Measurements from ENCODE around the gene C19orf25.

C19orf25 gene

GRCh38 chr19:1497578-1498235, 18.7 kb upstream of the C19orf25 start:
- TF ChIP-seq POLR2AphosphoS5 (IDR thresholded peaks at IDR 0.05; ENCODE audit: low read depth, low read length): no peak
- TF ChIP-seq POLR2A (IDR thresholded peaks at IDR 0.05; ENCODE audit: low read depth, low read length): no peak
- no peak for TF ChIP-seq POU2F2 (IDR thresholded peaks at IDR 0.05; ENCODE audit: low read depth, low read length)
- no peak for TF ChIP-seq SPI1 (IDR thresholded peaks at IDR 0.05; ENCODE audit: low read depth, low read length)
- no peak for TF ChIP-seq PAX5 (IDR thresholded peaks at IDR 0.05; ENCODE audit: insufficient read depth, low read length, severe bottlenecking)
- TF ChIP-seq TAF1 (IDR thresholded peaks at IDR 0.05; ENCODE audit: low read depth, low read length): no peak
- no peak for FAIRE-seq
- DNase-seq (ENCODE audit: insufficient read length, low spot score): no peak

GRCh38 chr19:1496714-1497577, 17.9 kb upstream of the C19orf25 start:
- TF ChIP-seq POLR2A (IDR thresholded peaks at IDR 0.05; ENCODE audit: low read depth, low read length) (no peak), POU2F2 (IDR thresholded peaks at IDR 0.05; ENCODE audit: low read depth, low read length) (no peak), SPI1 (IDR thresholded peaks at IDR 0.05; ENCODE audit: low read depth, low read length) (no peak), TAF1 (IDR thresholded peaks at IDR 0.05; ENCODE audit: low read depth, low read length) (no peak), POLR2AphosphoS5 (IDR thresholded peaks at IDR 0.05; ENCODE audit: low read depth, low read length) (no peak), PAX5 (IDR thresholded peaks at IDR 0.05; ENCODE audit: insufficient read depth, low read length, severe bottlenecking) (no peak)
- DNase-seq (ENCODE audit: insufficient read length, low spot score): no peak
- no peak for FAIRE-seq

DNA sequence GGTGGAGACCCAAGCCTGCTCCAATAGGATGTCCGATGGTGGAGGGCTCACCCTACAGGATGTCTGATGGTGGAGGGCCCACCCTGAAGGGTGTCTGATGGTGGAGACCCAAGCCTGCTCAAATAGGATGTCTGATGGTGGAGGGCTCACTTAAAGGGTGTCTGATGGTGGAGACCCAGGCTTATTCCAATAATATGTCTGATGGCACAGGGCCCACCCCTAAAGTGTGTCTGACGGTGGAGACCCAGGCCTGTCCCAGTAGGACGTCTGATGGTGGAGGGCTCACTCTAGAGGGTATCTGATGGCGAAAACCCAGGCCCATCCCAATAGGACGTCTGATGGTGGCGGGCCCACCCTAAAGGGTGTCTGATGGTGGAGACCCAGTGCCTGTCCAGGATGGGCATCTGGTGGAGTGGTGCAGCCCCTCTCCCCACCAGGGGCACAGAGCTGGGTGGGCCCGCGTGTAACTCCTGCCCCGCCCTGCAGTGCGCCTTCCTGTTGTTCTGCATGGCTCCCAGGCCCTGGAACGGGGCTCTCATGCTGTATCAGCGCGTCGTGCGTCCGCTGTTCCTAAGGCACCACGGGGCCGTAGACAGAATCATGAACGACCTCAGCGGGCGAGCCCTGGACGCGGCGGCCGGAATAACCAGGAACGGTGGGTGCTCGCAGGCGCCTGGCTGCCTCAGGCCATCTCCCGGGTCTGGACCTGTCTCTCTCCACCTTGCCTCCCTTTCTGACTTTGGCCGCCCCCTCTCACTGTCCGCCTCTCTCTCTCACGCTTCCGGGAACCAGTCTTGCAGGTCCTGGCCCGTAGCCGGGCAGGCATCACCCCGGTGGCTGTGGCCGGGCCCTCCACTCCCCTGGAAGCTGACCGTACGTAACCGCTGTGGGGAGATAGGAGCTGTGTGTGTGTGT, 17.0 kb upstream of the C19orf25 start:
- no peak for TF ChIP-seq TAF1 (IDR thresholded peaks at IDR 0.05; ENCODE audit: low read depth, low read length)
- no peak for TF ChIP-seq POU2F2 (IDR thresholded peaks at IDR 0.05; ENCODE audit: low read depth, low read length)
- FAIRE-seq: no peak
- no peak for DNase-seq (ENCODE audit: insufficient read length, low spot score)

GRCh38 chr19:1495051-1495798, 16.2 kb upstream of the C19orf25 start:
- no peak for DNase-seq (ENCODE audit: insufficient read length, low spot score)
- FAIRE-seq: no peak
- TF ChIP-seq POU2F2 (IDR thresholded peaks at IDR 0.05; ENCODE audit: low read depth, low read length): no peak
- TF ChIP-seq POLR2AphosphoS5 (IDR thresholded peaks at IDR 0.05; ENCODE audit: low read depth, low read length): no peak

GRCh38 chr19:1494115-1494815, 15.2 kb upstream of the C19orf25 start:
- DNase-seq (ENCODE audit: insufficient read length, low spot score) (no peak), FAIRE-seq (no peak)
- TF ChIP-seq POLR2AphosphoS5 (IDR thresholded peaks at IDR 0.05; ENCODE audit: low read depth, low read length) (no peak), PAX5 (IDR thresholded peaks at IDR 0.05; ENCODE audit: insufficient read depth, low read length, severe bottlenecking) (no peak), POU2F2 (IDR thresholded peaks at IDR 0.05; ENCODE audit: low read depth, low read length) (no peak), SPI1 (IDR thresholded peaks at IDR 0.05; ENCODE audit: low read depth, low read length) (no peak), TAF1 (IDR thresholded peaks at IDR 0.05; ENCODE audit: low read depth, low read length) (no peak), POLR2A (IDR thresholded peaks at IDR 0.05; ENCODE audit: low read depth, low read length) (no peak)

GRCh38 chr19:1492474-1493006, 13.5 kb upstream of the C19orf25 start:
- TF ChIP-seq POLR2A (IDR thresholded peaks at IDR 0.05; ENCODE audit: low read depth, low read length) (no peak), TAF1 (IDR thresholded peaks at IDR 0.05; ENCODE audit: low read depth, low read length) (no peak), POU2F2 (IDR thresholded peaks at IDR 0.05; ENCODE audit: low read depth, low read length) (no peak), SPI1 (IDR thresholded peaks at IDR 0.05; ENCODE audit: low read depth, low read length) (no peak), PAX5 (IDR thresholded peaks at IDR 0.05; ENCODE audit: insufficient read depth, low read length, severe bottlenecking) (no peak), POLR2AphosphoS5 (IDR thresholded peaks at IDR 0.05; ENCODE audit: low read depth, low read length) (no peak)
- FAIRE-seq (no peak), DNase-seq (ENCODE audit: insufficient read length, low spot score) (no peak)

GRCh38 chr19:1491849-1492170, 12.8 kb upstream of the C19orf25 start:
- no peak for DNase-seq (ENCODE audit: insufficient read length, low spot score)
- peak; percentile 41 for FAIRE-seq
- TF ChIP-seq POLR2AphosphoS5 (IDR thresholded peaks at IDR 0.05; ENCODE audit: low read depth, low read length): no peak
- no peak for TF ChIP-seq TAF1 (IDR thresholded peaks at IDR 0.05; ENCODE audit: low read depth, low read length)
- TF ChIP-seq POU2F2 (IDR thresholded peaks at IDR 0.05; ENCODE audit: low read depth, low read length): no peak
- no peak for TF ChIP-seq PAX5 (IDR thresholded peaks at IDR 0.05; ENCODE audit: insufficient read depth, low read length, severe bottlenecking)
- TF ChIP-seq POLR2A (IDR thresholded peaks at IDR 0.05; ENCODE audit: low read depth, low read length): no peak
- no peak for TF ChIP-seq SPI1 (IDR thresholded peaks at IDR 0.05; ENCODE audit: low read depth, low read length)

DNA sequence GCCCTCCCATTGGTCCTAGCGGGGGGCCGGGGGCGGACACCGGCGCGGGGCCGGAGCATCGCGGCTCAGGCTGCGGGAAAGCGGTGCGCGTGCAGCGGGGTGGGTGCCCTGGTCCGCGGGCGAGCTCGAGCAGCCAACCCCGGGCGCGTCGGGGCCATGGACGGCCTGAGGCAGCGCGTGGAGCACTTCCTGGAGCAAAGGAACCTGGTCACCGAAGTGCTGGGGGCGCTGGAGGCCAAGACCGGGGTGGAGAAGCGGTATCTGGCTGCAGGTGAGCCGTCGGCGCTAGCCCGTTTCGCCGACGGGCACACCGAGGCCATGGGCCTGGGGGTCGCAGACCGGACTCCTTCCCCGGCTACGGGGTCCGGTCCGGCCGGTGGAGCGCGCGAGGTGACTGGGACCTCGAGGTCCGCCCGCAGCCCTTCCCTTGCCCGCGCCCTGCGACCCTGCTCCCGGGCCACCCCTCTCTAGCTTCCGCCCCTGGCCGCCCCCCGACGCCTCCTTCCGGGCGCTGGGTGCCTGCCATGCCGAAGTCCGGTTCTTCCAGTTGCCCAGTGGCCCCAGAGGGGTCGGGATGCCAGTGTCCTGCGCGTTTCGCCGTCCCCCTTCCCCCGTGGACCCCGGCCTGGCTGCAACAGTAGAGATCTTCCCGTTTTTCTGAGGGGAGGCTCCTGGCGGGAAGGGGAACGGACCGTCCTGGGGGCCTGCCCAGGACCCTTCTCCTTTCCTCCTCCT, 12.3 kb upstream of the C19orf25 start, which contains the start of gene REEP6:
TSS of gene REEP6 (plus strand) at position 68 of the 735 bp plus-strand sequence. CDS start at position 157, 89 bp downstream.
- DNase-seq (ENCODE audit: insufficient read length, low spot score): no peak
- no peak for FAIRE-seq
- TF ChIP-seq POU2F2 (IDR thresholded peaks at IDR 0.05; ENCODE audit: low read depth, low read length) (no peak), POLR2AphosphoS5 (IDR thresholded peaks at IDR 0.05; ENCODE audit: low read depth, low read length) (no peak), PAX5 (IDR thresholded peaks at IDR 0.05; ENCODE audit: insufficient read depth, low read length, severe bottlenecking) (no peak), POLR2A (IDR thresholded peaks at IDR 0.05; ENCODE audit: low read depth, low read length) (no peak), SPI1 (IDR thresholded peaks at IDR 0.05; ENCODE audit: low read depth, low read length) (no peak)
